IPS-NIHi7 (cell line): Measurements from ENCODE around the gene EPB42.
"Not testable (repeated sequence)": the region's sequence is repeated elsewhere in the genome, so short reads cannot be mapped to it uniquely, and the experiment has no call there.

Experiments used
- DNase-seq: peaks from one replicate; pipeline ENCODE4 v3.0.0; 2012; ENCODE audit warnings: mixed read lengths; ENCODE audit errors: extremely low spot score

The EPB42 gene

DNA sequence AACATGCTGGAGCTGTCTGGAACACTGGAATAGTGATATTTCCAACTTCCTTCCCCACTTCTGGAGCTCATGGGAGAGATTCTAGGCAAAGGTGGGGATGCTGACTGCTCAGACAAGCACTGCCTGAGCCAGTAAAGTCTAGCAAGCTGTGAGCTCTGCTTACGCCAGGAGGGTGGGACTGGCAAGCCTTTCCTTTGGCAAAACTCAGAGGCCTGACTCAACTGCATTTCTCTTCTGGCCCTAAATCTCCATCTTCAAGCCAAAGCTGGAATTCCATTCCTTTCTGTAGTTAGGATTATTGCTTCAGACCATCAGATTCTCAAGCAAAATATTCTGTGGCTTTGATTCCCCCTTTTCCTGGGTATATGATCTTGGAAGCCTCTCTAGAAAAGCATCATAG, 20.3 kb upstream of the EPB42 start:
- DNase-seq = no peak

DNA sequence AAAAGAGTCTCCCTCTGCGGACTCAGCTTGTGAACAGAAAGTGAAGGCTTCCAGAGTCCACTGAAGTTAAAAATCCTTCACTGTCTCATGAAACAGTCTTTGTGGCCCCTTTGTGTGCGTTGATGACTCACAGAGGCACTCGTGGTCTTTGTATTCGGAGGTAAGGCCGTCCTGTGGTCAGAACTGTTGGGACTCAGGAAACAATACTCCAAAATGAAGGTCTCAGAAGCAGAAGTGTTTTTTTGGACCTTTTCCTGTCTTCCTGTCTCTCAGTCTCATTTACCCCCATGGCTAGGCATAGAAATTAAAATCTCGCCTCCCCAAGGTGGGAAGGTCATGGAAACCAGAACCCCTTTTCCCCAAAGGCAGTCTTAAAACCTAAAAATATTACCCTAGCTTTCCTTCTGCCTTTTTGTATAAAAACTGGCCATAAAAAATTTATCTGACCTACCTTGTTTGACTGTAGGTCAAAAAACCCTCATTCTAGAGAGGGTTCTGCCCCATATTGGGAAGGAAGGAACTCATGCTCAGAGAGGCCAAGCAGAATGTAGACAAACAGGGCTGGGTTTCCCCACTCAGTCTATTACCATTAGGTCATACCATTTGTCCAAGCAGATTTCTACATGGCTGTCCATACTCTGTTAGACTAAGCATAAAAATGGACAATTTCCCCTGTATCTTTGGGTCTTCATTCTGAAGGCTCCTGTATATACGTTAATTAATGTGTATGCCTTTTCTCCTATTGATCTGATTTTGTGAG, 19.1 kb upstream of the EPB42 start:
- no peak for DNase-seq

DNA sequence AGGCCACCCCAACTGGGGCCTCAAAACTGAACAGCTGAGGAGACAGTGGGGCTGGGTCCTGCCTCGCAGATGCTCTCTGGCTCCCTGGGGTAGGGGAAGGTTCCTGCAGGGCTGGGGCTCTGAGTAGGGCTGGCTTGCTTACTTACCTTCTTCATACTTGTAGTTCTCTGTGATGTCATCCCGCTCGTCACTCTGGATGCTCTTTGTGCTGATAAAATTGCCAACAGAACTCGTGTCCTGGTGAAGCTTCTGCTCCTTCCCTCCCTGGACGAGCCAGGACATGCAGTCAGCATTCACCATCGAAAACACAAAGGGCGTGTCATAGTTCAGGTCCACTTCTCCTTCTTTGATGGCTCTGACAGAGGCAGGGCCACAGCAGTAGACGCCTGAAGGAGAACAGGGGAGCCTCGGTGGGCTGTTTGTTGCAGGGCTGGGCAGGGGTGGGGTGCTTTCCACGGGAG, 17.9 kb upstream of the EPB42 start:
- DNase-seq = no peak

DNA sequence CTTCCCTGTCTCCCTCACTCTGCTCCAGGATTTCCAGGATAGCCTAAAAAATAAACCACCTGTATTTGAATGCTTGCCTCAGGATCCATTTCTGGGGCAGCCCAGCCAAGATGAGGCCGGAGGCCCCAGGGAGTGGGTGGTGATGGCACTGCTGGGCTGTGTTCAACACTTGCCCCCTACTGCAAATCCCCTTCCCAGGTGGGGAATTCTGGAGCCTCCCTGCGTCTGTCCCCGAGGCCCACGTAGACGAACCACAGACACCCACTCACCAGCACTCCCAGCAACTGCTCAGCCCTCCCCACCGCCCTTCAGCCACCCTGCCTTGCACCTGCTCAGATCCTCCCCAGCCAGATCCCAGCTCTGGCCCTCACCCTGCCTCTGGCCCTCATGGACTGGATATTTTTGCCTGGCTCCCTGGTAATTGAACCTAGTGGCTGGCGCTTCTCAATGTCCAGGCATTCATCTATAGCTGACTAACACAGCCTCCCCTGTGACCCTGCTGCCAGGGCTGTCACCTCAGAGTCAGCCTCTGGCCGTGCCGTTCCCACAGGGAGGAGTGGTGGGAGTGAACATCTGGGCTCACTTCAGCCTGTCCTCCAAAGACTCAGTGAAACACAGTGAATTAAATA, 17.1 kb upstream of the EPB42 start:
- DNase-seq = no peak

- DNase-seq = no peak
Observed at GRCh38 chr15:43235536-43235935, 14.7 kb upstream of the EPB42 start.

DNA sequence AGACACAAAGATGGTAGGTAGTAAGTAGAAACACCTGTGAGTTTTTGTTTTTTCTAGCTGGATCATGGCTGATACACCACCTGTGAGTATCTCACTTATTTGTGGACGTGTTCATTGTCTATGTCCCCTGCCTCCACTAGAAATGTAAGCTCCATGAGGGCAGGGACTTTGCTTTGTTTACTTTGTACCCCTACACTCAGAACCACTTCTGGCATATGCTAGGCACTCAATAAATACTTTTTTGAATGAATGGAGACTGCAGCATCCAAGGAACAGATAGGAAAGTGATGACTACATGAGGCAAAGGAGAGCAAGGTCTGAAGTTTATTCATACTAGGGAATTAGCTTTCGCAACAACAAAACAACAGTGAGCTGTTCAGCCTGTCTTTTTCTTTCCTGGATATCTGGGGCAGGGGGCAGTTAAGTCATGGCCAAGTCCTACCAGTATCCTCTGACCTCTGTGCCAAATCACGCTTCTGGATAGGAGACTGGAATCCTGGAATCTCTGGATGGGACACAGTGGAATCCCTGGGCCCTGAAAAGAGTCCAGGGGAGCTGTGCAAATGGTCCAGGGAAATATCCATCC, 11.6 kb upstream of the EPB42 start:
- DNase-seq = no peak

DNA sequence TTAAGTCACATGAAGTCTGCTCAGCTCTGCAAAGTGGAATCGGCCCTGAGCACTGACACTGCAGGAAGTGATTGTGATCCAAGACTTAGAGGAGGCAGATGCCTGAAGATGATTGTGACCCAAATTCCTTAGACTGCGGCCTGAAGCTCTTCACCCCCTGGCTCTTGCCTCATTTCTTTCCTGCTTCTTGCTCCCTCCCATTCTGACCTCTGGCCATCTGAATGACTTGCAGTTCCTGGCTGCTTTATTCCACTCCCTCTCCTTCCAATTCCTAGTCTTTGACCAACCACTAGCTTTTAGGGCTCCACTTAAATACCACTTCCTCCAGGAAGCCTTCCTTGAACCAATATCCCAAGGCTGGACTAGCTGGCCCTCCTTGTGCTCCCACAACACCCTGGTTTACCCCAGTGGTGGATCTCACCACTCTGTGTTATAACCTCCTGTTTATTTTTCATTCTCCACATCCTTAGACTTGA, 9.9 kb upstream of the EPB42 start:
- DNase-seq = no peak

DNA sequence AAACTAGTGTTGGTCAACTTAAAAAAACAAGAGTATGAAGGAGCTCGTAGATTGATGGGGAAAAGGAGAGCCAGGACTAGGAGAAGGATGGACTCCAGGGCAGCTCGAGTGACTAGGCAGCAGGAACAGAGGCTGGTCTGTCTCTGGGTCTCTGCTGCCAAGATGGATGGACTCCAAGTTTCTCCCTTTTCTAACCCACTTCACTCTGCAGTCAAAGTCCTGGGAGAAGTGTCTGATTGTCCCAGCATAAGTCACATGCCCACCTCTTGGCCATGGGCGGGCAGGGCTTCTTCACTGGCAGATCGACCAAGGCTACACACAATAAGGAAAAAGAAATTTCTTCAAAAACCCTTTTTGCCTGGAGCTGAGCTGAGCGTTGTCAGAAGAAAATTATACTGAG, 9.2 kb upstream of the EPB42 start:
- no peak for DNase-seq

- DNase-seq = no peak
Observed at GRCh38 chr15:43226436-43227305, 5.9 kb upstream of the EPB42 start.

DNA sequence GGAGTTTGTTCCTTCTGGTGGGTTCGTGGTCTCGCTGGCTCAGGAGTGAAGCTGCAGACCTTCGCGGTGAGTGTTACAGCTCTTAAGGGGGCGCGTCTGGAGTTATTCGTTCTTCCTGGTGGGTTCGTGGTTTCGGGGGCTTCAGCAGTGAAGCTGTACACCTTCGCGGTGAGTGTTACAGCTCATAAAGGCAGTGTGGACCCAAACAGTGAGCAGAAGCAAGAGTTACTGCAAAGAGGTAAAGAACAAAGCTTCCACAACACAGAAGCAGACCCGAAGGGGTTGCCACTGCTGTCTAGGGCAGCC, 5.1 kb upstream of the EPB42 start:
- DNase-seq = not testable (repeated sequence)

- peak; percentile 74 for DNase-seq
Observed at GRCh38 chr15:43225201-43225949, 4.6 kb upstream of the EPB42 start.

GRCh38 chr15:43221422-43221821, 604 bp upstream of the EPB42 start:
- no peak for DNase-seq

DNA sequence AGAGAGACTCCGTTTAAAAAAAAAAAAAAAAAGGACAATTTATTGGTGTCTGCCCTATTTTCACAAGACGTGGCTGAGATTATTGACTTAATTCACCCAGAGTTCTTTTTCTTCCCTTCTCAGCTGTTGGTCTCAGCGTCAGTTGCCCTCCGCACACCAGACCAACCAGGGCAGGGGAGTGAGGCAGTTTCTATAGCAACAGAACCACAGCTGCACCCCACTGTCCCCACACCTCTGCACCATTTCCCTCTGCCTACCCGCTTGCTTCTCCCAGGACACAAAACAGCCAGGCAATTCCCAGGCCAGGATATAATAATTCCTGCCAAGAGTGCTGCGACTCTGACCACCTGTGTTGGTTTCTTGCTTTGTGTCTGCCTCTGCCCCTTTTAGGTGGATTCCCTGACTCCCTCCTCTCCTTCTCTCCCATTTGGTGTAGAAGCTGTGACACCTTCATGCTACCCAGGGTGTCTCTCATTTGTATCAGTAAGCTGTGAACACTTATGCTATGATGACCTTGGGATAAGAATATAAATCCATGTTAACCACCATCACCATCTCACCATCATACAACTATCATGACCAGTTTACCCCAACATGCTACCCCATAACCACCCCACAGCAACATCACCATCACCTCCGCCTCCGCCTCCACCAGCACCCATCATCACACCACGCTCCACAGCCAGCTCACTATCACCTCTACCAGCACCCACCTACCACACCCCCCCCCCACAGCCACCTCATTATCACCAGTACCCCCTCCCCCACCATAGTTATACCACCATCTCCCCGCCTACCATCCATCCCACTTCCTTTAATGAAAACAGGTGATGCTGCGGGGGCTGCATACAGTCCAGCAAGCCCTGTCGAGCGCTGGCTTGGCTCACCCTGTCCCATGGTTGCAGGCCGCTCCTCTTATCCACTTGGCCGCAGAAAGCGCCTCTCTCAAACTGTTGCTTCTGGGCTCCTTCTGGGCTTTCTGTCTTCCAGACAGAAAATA, 589 bp downstream of the EPB42 start:
- no peak for DNase-seq

- DNase-seq = peak; percentile 88
Observed at GRCh38 chr15:43218908-43219706, 1.7 kb downstream of the EPB42 start.

- no peak for DNase-seq
Observed at GRCh38 chr15:43215961-43216360, 4.9 kb downstream of the EPB42 start.

GRCh38 chr15:43214592-43215295, 6.1 kb downstream of the EPB42 start:
- no peak for DNase-seq

DNA sequence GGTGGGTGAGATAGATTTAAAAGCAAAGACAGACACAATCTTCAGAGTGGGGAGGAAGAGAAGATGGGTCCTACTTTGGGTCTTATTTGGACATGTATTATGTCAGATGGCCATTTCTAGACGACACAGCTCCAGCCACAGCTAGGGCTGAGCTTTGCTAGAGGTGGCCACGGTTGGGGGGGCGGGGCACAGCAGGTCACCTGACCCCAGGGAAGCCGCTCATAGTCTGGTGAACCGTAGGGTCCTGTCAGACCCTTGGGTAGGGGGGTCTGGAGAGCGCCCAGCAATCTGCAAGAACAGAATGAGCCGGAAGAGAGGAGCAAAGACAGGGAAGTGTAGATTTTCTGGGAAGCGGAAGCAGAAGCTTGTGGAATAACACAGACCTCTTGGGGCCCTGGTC, 6.6 kb downstream of the EPB42 start:
- no peak for DNase-seq

GRCh38 chr15:43213466-43213865, 7.4 kb downstream of the EPB42 start:
- DNase-seq = no peak

DNA sequence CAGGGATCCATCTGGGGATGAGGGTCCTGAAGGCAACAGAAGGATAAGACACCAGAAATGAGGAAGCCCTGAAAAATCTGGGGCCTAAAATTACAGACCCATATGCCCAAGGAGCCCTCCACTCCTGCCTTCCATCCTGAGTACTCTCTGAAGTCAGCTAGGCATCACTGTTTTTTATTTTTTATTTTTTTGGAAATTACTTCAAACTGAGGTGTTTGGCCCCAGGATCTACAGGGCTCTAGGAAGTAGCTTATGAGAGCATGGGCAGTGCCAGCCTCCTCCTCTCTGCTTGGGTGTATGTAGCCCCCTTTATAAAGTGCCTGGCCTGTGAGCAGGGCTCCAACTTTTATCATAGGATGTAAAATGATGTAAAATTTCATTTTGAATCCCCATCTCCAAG, 7.9 kb downstream of the EPB42 start:
- DNase-seq = no peak
